G401 (cell line): ENCODE measurements around the gene FLACC1. TPM values are rescaled to one million over a fixed set of nuclear protein-coding genes. Genes with fewer than 3 reads are reported as not detected.
"Not testable (repeated sequence)": the region's sequence is repeated elsewhere in the genome, so short reads cannot be mapped to it uniquely, and the experiment has no call there.

Source experiments
- DNase-seq: peaks from one replicate; pipeline ENCODE4 v3.0.0-alpha.2; 2015; ENCODE audit warnings: low spot score
- in situ Hi-C: cut with HindIII; loops from 2 replicates; pipeline ENCODE4 v1.10.0; 2016; ENCODE audit warnings: low sequenced_read_pairs, mixed read lengths
- total RNA-seq: library from RNA; depleted of rRNA; stranded (reverse); fragments of >200 nt; shearing (Covaris generic); gene quantifications from 2 replicates; pipeline ENCODE4 v1.2.3, GENCODE V29; 2014

Gene FLACC1
- total RNA-seq, 1 experiment from 2014 or later, result 0.24 TPM

DNA sequence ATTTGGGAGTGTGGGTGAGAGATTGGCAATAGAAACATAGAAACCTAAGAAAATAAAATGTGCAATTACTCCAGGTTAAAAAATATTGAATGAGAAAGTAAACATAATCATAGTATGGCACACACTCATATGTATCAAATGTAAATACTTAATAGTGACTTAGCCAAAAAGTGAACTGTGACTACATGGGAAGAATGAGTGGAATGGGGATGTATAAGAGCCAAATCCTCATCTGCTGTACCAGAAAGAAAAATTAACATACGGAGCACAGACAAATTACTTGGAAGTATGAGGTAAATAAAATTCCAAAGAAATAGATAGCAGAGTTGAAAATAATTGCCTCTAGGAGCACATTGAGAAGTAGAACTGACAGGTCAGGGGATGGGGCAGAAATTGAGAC lies 4.0 kb downstream of the FLACC1 start:
- DNase-seq, result no peak
- in situ Hi-C loops, result no loop called here

DNA sequence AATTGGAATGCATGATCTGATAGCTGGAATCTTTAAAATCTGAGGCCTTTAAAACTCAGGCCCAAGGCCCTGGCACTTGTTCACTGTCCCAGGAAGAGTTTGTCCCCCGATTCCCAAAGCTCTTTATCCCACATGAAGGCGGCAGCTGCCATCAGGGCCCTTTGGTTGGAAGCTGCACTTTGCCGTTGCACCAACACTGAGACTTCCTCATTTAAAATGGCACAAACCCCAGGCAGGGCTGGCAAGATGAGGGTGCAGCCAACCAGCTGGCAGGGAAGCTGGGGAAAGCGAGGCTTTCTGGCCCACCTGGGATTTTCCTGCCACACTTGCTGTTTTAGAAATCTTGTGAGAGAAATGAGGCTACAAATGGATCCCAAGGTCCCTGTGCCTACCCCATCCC lies 6.3 kb downstream of the FLACC1 start:
- no peak for DNase-seq
- in situ Hi-C loops, result no loop called here

DNA sequence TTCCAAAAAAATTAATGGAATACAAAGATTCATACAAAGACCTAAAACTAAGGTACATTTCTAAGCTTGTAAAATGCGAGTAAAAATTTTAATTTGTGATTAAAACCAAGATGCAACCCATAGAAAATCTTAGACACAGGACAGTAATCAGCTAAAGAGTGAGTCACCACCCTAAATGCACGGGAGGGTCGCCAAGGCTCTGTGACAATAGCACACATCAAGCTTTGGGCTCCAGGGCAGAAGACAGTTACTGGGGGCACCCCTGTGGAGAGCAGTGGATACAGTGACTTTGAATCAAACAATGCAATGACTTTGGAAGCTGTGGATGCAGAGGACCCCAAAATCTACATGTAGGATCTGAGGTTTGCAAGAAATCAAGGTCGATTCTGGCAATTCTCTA lies 7.5 kb downstream of the FLACC1 start:
- no peak for DNase-seq
- in situ Hi-C loops, result no loop called here

DNA sequence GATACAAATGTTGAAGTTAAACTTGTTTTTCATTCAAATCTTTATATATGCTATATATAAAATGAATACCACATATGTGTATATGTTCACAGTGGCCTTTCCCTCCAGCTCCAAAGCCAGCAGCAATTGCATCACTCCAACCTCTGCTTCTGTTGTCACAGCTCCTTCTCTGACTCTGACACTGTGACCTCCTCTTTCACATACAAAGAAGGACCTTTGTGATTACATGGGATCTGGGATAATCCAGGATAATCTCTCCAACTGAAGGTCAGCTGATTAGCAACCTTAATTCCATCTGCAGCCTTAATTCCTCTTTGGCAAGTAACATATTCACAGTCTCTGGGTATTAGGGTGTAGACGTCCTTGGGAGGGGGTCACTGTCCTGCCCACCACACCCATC lies 8.4 kb downstream of the FLACC1 start:
- in situ Hi-C loops, result no loop called here
- DNase-seq, result no peak

DNA sequence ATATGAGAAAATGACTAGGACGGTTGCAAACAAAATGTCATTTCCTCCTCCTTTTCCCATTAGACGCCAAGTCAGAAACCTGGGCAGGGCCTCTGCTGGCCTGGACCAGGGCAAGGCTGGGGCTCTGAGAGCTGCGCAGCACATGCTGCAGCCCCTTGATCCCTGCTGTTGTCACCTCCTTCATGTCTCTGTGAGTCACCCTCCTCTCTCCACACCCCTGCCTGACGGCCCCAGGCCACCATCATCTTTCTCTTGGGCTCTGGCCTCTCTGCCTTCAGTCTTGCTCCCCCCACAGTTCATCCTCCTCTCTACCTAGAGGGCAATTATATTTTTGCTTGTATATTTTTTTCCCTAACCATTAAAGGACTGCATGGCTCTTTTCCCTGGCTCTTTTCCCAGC lies 10.0 kb downstream of the FLACC1 start:
- in situ Hi-C loops, result no loop called here
- DNase-seq, result no peak

DNA sequence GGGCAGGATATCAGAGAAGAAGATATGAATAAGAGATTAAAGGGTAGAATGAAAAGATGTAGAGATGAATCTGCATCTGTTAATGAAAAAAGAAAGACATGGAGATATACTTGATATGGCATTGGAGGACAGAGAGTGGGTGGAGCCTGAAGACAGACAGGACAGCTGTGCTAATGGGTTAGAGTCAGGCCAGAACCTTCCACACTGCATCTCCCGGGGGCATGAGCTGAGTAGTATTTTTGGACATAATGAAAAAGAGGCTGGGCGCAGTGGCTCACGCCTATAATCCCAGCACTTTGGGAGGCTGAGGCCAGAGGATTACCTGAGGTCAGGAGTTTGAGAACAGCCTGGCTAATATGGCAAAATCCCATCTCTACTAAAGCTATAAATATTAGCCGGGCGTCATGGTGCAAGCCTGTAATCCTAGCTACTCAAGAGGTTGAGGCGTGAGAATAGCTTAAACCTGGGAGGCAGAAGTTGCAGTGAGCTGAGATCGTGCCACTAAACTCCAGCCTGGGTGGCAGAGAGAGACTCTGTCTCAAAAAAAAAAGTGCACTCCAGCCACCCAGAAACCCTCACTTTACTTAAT lies 11.4 kb downstream of the FLACC1 start:
- no peak for DNase-seq
- in situ Hi-C loops, result no loop called here

DNA sequence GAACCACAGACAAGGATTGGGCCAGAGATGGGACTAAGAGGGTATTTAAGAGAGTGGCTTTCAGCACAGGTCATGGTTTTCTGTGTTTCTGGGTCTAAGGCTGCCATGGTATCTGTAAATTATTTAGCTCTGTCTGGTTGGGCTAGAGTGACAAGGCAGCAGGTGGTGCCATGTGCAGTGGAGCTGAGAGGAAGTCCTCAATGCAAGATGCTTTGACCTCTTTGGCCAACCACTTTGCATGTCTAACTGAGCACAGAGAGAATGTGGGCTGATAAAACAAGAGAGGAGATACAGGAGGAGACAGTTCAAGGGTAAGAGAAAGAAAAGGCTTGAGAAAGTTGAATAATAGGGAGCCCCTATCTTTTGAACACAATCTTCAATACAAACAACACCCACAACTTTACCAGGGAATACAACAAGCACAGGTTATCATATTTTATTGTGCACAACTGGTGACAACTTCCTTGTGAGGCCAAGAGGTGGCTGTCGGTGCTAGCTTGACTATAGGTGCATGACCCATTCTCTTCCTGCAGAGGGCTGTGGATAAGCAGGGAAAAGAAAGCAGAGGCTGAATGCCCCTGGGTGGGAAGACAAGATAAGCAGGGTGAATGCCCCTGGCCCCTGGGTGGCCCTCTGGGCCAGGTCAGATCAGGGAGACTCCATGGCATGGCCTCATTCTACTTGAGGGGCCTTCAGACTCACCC lies 12.3 kb downstream of the FLACC1 start:
- no peak for DNase-seq

DNA sequence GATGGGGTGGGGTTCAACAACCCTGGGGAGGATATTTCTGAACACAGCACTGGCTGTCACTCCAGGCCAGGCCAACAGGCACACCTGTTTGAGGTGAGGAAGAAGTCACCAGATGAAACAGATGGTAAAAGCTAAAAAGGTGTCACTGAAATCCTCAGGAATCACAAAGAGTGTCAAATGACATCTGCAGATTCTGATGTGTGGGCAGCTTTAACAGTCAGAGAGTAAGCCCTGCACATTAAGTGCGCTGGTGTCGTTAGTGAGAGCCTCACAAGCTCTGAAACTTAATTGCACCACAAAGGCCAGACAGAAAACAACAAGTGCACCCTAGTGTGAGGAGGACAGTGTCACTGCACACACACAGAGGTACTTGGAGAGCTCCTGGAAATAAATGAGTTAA lies 13.6 kb downstream of the FLACC1 start:
- DNase-seq, result no peak
- in situ Hi-C loops, result no loop called here

More for the DNA sequence above, 12.3 kb downstream of the FLACC1 start:
- in situ Hi-C loops, result no loop called here

DNA sequence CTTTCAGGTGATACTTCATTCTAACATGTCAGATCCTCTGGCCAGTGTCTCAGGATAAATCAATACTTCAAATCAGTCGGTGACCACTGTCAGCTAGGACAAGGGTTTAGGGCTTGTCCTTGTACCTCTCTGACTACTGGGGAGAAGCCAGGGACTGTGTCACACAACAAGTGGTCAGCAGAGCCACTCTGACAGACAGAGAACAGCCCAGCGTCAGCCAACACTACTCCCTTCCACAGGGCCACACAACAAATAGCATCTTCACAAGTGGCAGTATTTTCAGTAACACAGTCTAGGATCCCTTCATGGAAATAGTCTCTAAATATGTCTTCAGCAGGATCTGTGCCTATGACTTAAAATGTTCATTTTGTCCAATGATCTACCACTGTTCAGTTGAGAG lies 14.2 kb downstream of the FLACC1 start:
- DNase-seq, result no peak
- in situ Hi-C loops, result no loop called here

DNA sequence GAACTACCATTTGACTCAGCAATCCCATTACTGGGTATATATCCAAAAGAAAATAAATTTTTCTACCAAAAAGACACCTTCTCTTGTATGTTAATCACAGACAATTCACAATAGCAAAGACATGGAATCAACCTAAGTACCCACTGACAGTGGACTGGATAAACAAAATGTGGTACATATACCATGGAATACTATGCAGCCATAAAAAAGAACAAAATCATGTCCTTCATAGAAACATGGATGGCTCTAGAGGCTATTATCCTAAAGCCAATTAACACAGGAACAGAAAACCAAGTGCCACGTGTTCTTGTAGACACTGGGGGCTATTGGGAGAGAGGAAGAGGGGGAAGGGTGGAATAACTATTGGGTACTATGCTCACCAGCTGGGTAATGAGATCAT lies 27.7 kb downstream of the FLACC1 start:
- in situ Hi-C loops, result no loop called here
- no peak for DNase-seq

DNA sequence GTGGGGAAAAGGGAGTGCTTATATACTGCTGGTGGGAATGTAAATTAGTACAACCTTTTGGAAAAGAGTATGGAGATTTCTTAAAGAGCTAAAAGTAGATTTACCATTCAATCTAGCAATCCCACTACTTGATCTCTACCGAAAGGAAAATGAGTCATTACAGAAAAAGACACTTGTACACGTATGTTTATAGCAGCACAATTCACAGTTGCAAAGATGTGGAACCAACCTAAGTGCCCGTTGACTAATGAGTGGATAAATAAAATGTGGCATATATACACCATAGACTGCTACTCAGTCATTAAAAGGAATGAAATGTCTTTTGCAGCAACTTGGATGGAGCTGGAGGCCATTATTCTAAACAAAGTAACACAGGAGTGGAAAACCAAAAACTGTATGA lies 29.5 kb downstream of the FLACC1 start:
- in situ Hi-C loops, result no loop called here
- no peak for DNase-seq

DNA sequence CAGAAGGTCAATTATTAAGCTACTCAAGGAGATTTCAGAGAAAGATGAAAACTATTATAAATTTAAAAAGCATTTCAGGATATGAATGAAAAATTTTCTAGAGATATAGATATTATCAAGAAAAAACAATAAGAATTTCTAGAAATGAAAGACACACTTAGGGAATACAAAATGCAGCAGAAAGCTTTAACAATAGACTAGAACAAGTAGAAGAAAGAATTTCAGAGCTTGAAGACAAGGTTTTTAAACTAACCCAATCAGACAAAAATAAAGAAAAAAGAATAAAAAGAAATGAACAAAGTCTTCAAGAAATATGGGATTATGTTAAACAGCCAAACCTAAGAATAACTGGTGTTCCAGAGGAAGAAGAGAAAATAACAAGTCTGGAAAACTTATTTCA lies 34.4 kb downstream of the FLACC1 start:
- DNase-seq, result no peak
- in situ Hi-C loops, result no loop called here

DNA sequence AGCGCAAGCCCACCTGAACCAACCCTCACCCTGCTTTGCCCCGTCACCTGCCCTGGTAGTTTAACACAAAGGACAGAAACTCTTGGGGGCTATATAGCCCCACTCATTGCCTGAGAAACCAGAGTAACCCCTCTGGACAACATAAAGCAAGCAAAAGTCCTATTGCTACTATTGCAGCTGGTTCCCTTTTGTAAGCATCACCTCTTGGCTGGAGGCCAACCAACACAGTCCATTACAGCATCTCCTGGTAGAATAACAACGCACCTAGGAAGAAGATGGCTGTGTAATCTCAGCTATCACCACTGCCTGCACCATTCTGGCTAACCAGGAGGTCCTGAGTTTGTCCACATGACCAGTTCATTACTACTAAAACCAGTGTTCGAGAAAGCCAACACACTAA lies 36.4 kb downstream of the FLACC1 start:
- no peak for DNase-seq
- in situ Hi-C loops, result no loop called here

DNA sequence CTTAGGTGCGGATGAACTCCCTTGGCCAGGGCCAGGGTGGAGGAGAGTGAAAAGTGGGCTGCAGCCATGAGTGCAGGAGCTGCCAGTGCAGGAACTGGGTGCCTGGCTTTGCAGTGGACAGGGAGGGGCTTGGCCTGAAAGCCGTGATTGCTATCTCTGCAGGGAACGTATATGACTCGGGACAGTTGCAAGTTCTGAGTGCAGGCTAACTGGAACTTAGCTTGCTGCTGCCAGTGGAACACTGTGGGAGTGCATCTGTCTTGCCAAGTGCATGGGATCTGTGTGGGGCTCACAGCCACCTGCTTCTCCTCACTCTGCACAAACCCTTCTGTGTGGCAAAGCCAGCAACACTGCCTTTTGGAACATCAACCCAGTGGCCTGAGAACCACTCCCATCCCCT lies 36.9 kb downstream of the FLACC1 start:
- in situ Hi-C loops, result no loop called here
- DNase-seq, result no peak

DNA sequence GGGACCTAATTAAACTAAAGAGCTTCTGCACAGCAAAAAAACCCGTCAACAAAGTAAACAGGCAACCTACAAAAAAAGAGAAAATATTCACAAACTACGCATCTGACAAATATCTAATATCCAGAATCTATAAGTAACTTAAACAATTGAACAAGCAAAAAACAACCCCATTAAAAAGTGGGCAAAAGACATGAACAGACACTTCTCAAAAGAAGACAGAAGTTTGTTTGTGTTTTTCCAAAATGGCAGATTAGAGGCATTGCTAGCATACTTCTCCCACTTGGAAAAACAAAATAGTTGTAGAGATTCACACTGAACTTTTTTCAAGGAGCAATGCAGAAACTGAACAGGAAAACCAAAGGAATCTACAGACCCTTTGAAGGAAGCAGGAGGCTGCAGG lies 37.6 kb downstream of the FLACC1 start:
- DNase-seq, result no peak
- in situ Hi-C loops, result no loop called here

DNA sequence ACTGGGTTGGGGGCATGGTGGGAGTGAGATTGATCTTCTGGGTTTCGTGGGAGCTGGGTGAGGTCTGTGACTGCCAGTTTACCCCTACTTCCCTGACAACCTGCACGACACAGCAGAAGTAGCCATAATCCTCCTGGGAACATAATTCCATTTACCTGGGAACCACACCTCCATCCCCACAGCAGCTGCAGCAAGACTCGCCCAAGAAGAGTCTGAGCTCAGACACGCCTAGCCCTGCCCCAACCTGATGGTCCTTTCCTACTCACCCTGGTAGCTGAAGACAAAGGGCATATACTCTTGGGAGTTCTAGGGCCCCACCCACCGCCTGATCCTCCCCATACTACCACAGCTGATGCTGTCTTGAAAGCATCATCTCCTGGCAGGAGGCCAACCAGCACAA lies 43.8 kb downstream of the FLACC1 start:
- DNase-seq, result no peak
- in situ Hi-C loops, result no loop called here

DNA sequence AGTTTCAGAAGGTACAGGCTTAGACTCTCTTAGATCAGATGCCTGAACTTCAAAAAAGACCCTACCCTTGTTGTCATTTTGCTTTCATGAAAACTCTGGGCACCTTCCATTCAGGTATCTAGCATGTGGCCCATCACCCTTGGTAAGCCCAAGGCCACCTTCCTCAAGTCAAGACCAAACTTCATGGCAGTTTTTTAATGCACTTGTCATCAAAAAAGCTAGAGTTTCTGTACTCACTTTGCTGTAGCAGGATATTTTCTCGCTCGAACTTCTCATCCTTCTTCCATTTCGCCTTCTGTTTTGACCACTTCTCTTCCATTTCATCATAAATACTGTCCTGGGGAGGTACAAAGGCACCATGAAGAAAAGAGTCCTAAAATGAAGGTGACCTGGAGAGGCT lies 48.2 kb downstream of the FLACC1 start:
- DNase-seq, result no peak
- in situ Hi-C loops, result no loop called here

DNA sequence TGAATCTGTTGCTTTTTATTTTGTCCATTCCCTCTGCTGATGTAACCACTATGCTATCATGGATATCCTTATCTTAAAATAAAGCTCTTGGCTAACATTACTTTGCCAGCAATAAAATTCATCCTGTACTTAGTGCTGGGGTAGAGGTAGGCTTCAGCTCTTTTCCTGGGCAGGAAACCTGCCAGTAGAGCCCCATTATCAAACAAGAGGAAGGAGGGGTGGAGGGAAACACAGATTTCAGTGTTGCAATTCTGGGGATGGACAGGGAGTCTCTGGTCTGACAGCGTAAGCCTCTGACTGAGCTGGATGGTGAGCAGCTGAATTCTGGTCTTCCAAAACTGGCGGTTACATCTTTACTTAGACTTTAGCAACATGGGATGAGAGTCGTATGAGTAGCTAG lies 49.3 kb downstream of the FLACC1 start:
- in situ Hi-C loops, result no loop called here
- no peak for DNase-seq

DNA sequence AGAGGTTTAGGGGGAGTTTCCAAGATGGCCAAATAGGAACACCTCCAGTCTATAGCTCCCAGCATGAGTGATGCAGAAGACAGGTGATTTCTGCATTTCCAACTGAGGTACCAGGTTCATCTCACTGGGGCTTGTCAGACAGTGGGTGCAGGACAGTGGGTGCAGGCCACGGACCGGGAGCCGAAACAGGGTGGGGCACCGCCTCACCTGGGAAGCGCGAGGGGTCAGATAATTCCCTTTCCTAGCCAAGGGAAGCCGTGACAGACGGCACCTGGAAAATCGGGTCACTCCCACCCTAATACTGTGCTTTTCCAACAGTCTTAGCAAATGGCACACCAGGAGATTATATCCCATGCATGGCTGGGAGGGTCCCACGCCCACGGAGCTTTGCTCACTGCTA lies 57.2 kb downstream of the FLACC1 start:
- DNase-seq, in situ Hi-C loops: not testable (repeated sequence)

DNA sequence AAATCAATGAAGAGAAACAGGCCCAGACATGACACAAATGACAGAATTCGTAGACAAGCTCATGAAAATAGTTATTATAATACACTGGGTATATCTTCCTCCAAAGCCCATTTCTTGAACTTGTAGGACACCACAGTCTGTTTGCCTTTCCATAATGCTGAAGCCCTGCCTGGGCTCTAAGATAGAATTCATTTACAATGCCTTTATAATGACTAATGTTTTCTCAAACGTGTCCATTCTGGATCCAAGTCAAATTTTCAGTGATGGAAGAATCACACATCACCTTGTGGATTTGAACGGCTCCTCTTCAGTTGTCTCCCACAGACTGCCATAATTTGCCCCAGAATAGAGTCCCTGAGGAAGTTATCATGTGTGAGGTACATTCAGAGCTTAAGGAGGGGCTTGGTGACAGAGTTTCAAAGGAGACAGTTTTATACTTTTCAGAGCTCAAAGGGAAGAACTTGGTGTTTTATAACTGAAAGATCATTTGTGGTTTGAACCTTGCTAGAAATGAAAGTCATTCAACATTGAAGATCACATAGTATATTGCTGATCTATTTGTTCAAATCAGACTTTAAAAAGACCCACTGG lies 58.6 kb downstream of the FLACC1 start:
- in situ Hi-C loops, result no loop called here

More for the DNA sequence above, 58.6 kb downstream of the FLACC1 start:
- DNase-seq, result no peak
